ENCODE measurements around the gene CAMKMT. TPM values are rescaled to one million over a fixed set of nuclear protein-coding genes. Genes with fewer than 3 reads are reported as not detected.

CAMKMT gene
- total RNA-seq, 4 donors from 2014 or later, result 6.0 to 15.3 (median 10.7) TPM

- peaks cover 3% of the 10 kb centered on the region for H3K9me3 ChIP-seq
- H3K4me3 ChIP-seq, result no peak overlapping the region
- TF ChIP-seq POLR2AphosphoS5 (IDR thresholded peaks at IDR 0.05), result no peak
- no peaks in the 10 kb centered on the region for H3K4me1 ChIP-seq
- no peak for DNase-seq (ENCODE audit: low spot score in 2 of 2)
- 92% methylated on average over 3 of the region's 3 CpGs for WGBS
- H3K36me3 ChIP-seq, result no peaks in the 10 kb centered on the region
- no peaks in the 10 kb centered on the region for H3K27me3 ChIP-seq
- no peak overlapping the region for H3K27ac ChIP-seq
Measured at GRCh38 chr2:44462934-44463849, 101.4 kb downstream of the CAMKMT start.

GRCh38 chr2:44464437-44464836 lies 102.7 kb downstream of the CAMKMT start:
- no peak for DNase-seq (ENCODE audit: low spot score in 2 of 2)
- Histone ChIP-seq H3K27ac (no peak overlapping the region), H3K27me3 (no peaks in the 10 kb centered on the region), H3K36me3 (no peaks in the 10 kb centered on the region), H3K4me3 (no peak overlapping the region), H3K4me1 (no peaks in the 10 kb centered on the region), H3K9me3 (peaks cover 3% of the 10 kb centered on the region)
- WGBS, result 90% methylated on average over 1 of the region's 1 CpG
- no peak for TF ChIP-seq CTCF (IDR thresholded peaks at IDR 0.05)
- TF ChIP-seq EP300 (IDR thresholded peaks at IDR 0.05), result no peak
- no peak for TF ChIP-seq POLR2A (IDR thresholded peaks at IDR 0.05)

- no peak for DNase-seq (ENCODE audit: low spot score in 2 of 2)
- Histone ChIP-seq H3K4me1 (no peaks in the 10 kb centered on the region), H3K36me3 (no peaks in the 10 kb centered on the region), H3K27ac (no peak overlapping the region), H3K9me3 (peaks cover 3% of the 10 kb centered on the region), H3K27me3 (no peaks in the 10 kb centered on the region), H3K4me3 (no peak overlapping the region)
- TF ChIP-seq POLR2AphosphoS5 (IDR thresholded peaks at IDR 0.05) (no peak), EP300 (IDR thresholded peaks at IDR 0.05) (no peak), POLR2A (IDR thresholded peaks at IDR 0.05) (no peak), CTCF (IDR thresholded peaks at IDR 0.05) (no peak)
Measured at GRCh38 chr2:44470151-44470550, 108.4 kb downstream of the CAMKMT start.

GRCh38 chr2:44477657-44478414 lies 116.1 kb downstream of the CAMKMT start:
- DNase-seq (ENCODE audit: low spot score in 2 of 2), result no peak
- H3K27ac ChIP-seq, result no peak overlapping the region
- H3K4me1 ChIP-seq, result no peaks in the 10 kb centered on the region
- no peaks in the 10 kb centered on the region for H3K27me3 ChIP-seq
- TF ChIP-seq CTCF (IDR thresholded peaks at IDR 0.05), result no peak
- TF ChIP-seq POLR2AphosphoS5 (IDR thresholded peaks at IDR 0.05), result no peak
- no peak for TF ChIP-seq POLR2A (IDR thresholded peaks at IDR 0.05)
- no peak for TF ChIP-seq EP300 (IDR thresholded peaks at IDR 0.05)
- WGBS, result 95% methylated on average over 3 of the region's 3 CpGs
- H3K4me3 ChIP-seq, result no peak overlapping the region
- H3K36me3 ChIP-seq, result no peaks in the 10 kb centered on the region
- H3K9me3 ChIP-seq, result no peaks in the 10 kb centered on the region

- no peak overlapping the region for H3K4me3 ChIP-seq
- no peaks in the 10 kb centered on the region for H3K27me3 ChIP-seq
- WGBS, result 23% methylated on average over 5 of the region's 5 CpGs
- DNase-seq (ENCODE audit: low spot score in 2 of 2), result no peak
- no peaks in the 10 kb centered on the region for H3K4me1 ChIP-seq
- H3K27ac ChIP-seq, result no peak overlapping the region
- H3K9me3 ChIP-seq, result no peaks in the 10 kb centered on the region
- no peaks in the 10 kb centered on the region for H3K36me3 ChIP-seq
- TF ChIP-seq EP300 (IDR thresholded peaks at IDR 0.05) (no peak), CTCF (IDR thresholded peaks at IDR 0.05) (peak; percentile 93 to 95)
Measured at GRCh38 chr2:44479127-44479887, 117.6 kb downstream of the CAMKMT start.
